A549 treated with DMSO at 1 μM for 4 hours (cell line): ENCODE results near the gene MRPS17. TPM values are rescaled to one million over a fixed set of nuclear protein-coding genes. Genes with fewer than 3 reads are reported as not detected.

ENCODE experiments used
- total RNA-seq: library from RNA; stranded (reverse); fragments of 200-300 nt; extraction: Qiagen RNA extraction; gene quantifications from 5 replicates; pipeline ENCODE4 v1.2.3, GENCODE V29; 2022; ENCODE audit warnings: low read depth

The MRPS17 gene
- 24.4 to 29.0 TPM (median 28.7 TPM) in 5 replicates for total RNA-seq

DNA sequence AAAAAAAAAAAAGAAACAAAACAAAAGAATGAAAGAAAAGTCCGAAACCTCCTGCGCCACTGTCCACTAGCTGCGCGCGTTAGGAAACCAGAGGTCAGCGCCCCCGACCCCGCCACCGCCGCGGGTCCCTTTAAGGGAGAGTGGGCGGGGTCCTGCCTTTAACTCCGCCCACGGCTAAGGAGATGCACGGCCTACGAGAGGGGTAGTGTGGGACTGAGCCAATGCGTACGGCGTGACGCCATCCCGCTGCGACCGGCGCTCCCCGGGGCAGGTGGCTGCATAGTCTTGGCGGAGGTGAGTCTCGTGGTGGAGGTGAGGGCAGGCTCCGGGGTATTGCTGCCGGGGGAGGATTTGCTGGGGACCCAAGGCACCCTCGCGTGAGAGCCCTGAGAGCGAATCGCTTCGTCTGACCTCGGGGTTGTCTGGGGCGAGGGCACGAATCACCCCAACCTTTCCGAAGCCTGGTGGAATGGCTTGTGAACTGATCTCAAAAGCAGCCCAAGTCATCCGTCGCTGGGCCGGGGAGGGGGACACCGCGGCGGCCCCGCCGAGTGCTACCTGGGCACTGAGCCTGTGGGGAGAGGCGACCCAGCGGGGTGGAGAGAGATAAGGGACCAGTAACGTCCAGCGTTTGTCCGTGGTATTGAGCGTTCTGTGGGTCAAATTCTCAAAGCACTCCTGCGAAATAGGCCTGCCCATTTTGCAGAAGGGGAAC is at the start of gene MRPS17:
MRPS17 (plus strand) TSS at position 241 of the 715 bp plus-strand sequence. CDS start 1,319 bp downstream, outside the sequence.

DNA sequence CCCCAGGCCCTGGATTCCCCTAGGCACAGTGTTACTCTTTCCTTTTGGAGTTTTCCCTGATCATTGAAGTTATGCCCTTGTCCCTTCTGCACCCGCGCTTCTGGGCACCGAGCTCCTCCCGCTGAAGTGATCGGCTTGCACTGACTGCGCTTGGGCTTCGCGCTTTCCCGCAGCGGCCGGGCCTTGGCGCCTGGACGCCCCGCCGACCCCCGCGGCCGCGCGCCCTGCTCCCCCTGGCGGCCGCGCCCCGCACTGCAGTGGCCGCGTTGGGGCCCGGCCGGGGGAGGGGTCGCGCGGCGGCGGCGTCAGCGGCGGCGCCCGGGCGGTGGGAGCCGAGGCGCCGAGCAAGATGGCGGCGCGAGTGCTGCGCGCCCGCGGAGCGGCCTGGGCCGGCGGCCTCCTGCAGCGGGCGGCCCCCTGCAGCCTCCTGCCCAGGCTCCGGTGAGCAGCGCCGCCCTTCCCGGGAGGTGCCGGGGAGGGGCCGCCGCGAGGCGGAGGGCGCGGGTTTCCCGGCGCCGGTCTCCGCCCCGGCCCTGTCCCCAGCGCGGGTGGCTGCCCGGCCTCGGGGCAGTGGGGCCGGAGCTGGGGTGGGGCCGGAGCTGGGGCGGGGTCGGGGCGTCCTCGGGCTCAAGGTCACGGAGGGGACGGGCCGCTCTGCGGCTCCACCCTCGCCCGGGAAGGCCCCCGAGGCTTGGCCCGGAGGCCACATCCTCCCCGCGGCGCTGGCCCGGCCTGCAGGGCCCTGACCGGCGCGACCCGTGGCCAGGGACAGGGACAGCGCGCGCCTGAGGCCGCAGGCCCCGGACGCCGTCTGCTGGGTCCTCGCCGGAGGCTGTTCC is 12.8 kb downstream of the MRPS17 start, which contains the start of gene NIPSNAP2:
NIPSNAP2 (plus strand) TSS at position 325 of the 839 bp plus-strand sequence; CDS start at position 350, 25 bp downstream.

Other genes with a start within 250 kb of the MRPS17 start
- not detected in 5 replicates for gene SEPTIN14, start 89.1 kb upstream of the MRPS17 start, total RNA-seq
- 0.61 to 1.2 TPM (median 0.76 TPM) in 5 replicates for gene ZNF713, start 64.4 kb upstream of the MRPS17 start, total RNA-seq
- gene NIPSNAP2, start 12.7 kb downstream of the MRPS17 start, total RNA-seq: 40.6 to 59.0 TPM (median 50.6 TPM) in 5 replicates
- gene PSPH, start 99.6 kb downstream of the MRPS17 start, total RNA-seq: 27.6 to 35.0 TPM (median 30.6 TPM) in 5 replicates
- 257 to 310 TPM (median 300 TPM) in 5 replicates for gene CCT6A, start 99.9 kb downstream of the MRPS17 start, total RNA-seq
- 115 to 121 TPM (median 117 TPM) in 5 replicates for gene SUMF2, start 112.4 kb downstream of the MRPS17 start, total RNA-seq
- 0.52 to 0.68 TPM (median 0.63 TPM) in 5 replicates for gene PHKG1, start 141.1 kb downstream of the MRPS17 start, total RNA-seq
- gene CHCHD2, start 154.6 kb downstream of the MRPS17 start, total RNA-seq: 605 to 711 TPM (median 671 TPM) in 5 replicates
- gene NUPR2, start 164.5 kb downstream of the MRPS17 start, total RNA-seq: not detected in 5 replicates